Stimulated activated CD4-positive, alpha-beta T cell treated with anti-CD3 and anti-CD28 coated beads, Interleukin-2, amount 100 ng/mL, for 48 hours (primary cell): ENCODE data around the gene ALAS2.
A peak's percentile ranks its signal among the peaks of the same experiment; 100 is the strongest.
"Not testable (repeated sequence)": the region's sequence is repeated elsewhere in the genome, so short reads cannot be mapped to it uniquely, and the experiment has no call there.

Source experiments
- DNase-seq, 2 donors: peaks; one replicate each; pipeline ENCODE4 v3.0.0-alpha.2; 2020

Gene ALAS2, protein sequence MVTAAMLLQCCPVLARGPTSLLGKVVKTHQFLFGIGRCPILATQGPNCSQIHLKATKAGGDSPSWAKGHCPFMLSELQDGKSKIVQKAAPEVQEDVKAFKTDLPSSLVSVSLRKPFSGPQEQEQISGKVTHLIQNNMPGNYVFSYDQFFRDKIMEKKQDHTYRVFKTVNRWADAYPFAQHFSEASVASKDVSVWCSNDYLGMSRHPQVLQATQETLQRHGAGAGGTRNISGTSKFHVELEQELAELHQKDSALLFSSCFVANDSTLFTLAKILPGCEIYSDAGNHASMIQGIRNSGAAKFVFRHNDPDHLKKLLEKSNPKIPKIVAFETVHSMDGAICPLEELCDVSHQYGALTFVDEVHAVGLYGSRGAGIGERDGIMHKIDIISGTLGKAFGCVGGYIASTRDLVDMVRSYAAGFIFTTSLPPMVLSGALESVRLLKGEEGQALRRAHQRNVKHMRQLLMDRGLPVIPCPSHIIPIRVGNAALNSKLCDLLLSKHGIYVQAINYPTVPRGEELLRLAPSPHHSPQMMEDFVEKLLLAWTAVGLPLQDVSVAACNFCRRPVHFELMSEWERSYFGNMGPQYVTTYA

GRCh38 chrX:55030271-55031205, at the start of gene ALAS2:
Gene ALAS2, minus strand, starts transcription at chrX:55030977. Its CDS starts 4,977 bp downstream, at chrX:55026000.
- no peak for DNase-seq

DNA sequence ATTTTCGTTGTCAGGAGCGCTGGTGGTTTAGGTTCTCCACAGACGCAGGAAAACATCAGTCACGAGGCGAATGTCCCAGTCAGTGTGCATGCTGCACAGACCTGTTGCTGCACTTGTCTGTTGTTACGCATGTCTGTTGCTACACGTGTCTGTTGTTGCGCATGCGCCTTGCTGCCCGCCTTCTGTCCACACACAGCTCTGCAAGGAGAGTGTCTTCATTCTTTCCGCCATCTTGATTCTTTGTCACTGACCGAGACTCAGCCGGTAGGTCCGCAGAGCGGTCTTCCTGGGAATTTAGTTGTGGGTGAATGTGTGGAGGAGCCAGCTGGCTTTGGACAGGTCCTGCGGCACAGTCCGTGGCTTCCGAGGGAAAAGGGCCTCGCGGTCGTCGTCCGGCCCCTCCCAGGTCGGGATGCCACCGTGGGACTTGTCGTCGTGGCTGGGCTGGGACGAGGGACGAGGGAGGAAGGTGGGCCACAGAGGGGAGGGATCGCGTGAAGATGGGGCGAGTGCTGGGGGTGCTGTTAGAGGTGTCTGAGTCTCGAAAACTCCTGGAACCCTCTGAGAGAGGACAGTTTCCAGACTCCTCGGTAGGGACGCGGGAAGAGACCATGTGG, 44.2 kb upstream of the ALAS2 start, which contains the start of gene PAGE2B:
Gene PAGE2B, plus strand, starts transcription at position 180 of the 617 bp plus-strand sequence. CDS start 1,012 bp downstream, outside the sequence.
- DNase-seq: no peak

GRCh38 chrX:55072286-55072685, 41.5 kb upstream of the ALAS2 start:
- DNase-seq: no peak

DNA sequence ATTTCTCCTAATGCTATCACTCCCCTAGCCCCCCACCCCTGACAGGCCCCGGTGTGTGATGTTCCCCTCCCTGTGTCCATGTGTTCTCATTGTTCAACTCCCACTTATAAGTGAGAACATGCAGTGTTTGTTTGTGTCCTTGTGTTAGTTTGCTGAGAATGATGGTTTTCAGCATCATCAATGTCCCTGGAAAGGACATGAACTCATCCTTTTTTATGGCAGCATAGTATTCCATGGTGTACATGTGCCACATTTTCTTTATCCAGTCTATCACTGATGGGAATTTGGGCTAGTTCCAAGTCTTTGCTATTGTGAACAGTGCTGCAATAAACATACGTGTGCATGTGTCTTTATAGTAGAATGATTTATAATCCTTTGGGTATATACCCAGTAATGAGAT, 36.4 kb upstream of the ALAS2 start:
- not testable (repeated sequence) for DNase-seq

- peak in 1 of 2 donors; percentile 0 for DNase-seq
Observed at GRCh38 chrX:55057675-55058249, 27.0 kb upstream of the ALAS2 start.

- DNase-seq: no peak
Observed at GRCh38 chrX:55056820-55057674, 26.3 kb upstream of the ALAS2 start.

GRCh38 chrX:55050599-55050998, 19.8 kb upstream of the ALAS2 start:
- DNase-seq: not testable (repeated sequence)

DNA sequence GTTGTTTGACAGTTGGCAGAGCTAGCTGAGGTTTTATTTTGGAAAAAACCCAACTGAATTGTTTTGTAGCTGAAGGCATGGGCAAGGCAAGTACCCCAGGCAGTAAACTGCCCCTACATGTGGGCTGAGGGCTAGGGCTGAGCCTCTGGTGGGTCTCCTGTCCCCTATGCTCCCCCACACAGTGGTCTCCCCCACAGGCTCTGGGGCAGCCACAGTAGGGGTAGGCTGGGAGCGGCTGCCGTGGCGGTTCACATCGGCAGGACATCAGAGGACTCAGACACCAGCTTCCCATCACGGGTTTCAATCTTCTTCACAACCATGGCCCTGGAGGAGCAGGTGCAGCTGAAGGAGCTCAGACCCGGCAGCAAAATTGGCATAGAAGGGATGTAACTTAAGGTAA, 10.7 kb upstream of the ALAS2 start:
- DNase-seq: no peak

- no peak for DNase-seq
Observed at GRCh38 chrX:55039471-55039870, 8.7 kb upstream of the ALAS2 start.

GRCh38 chrX:55033429-55033828, 2.7 kb upstream of the ALAS2 start:
- DNase-seq: no peak

DNA sequence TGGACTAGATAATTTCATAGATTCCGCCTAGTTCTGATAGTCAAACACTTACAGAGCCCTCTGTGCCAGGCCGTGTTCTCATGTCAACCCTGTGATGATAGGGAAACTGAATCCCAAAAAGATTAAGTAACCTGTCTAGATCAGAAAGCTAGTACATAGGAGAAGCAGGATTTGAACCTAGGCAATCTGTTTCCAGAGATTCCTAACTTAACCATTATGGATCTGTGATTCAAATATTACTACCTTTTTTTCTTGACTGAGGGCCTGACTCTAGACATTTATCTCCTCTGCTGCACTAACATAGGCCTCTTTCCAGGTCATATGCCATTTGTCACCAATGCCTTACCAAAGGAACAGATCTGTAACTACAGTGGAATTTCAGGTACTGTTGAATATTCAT, 1.5 kb downstream of the ALAS2 start:
- no peak for DNase-seq

GRCh38 chrX:55028611-55029010, 2.2 kb downstream of the ALAS2 start:
- no peak for DNase-seq

GRCh38 chrX:55028040-55028439, 2.7 kb downstream of the ALAS2 start:
- no peak for DNase-seq

DNA sequence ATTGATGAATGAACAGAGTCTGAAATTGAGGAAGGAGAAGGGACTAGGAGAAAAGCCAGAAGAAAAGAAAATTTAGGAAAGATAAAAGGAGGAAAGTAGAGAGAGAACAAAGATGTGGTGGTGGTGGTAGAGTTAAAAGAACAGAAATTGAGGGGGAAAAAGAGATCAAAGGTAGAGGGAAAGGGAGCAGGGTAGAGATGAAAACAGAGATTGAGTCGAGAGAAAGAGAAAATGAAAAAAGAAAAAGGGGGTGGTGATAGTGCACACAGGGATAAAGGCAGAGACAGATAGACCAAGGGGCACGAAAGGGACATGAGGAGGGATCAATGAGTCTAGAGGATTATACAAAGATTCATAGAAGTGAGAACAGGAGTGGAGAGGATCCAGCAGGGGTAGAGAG, 3.9 kb downstream of the ALAS2 start:
- DNase-seq: no peak

DNA sequence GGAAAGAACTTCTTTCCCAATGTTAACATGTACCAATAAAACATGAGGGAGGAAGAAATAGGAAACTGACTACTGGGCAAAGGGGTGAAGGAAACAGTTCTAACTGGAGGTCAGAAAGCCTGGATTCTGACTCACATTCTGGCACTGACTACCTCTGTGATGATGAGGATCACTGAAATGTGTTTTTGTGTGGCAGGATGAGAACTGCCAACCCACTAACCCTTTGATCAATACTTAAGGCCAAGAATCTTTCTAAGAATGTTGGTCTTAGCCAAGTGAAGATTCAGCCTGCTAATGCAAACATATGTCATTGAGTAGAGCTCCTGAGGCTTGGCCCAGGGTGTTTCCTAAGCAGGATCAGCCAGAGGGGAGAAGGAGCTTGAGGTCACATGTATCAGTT, 4.6 kb downstream of the ALAS2 start:
- no peak for DNase-seq

DNA sequence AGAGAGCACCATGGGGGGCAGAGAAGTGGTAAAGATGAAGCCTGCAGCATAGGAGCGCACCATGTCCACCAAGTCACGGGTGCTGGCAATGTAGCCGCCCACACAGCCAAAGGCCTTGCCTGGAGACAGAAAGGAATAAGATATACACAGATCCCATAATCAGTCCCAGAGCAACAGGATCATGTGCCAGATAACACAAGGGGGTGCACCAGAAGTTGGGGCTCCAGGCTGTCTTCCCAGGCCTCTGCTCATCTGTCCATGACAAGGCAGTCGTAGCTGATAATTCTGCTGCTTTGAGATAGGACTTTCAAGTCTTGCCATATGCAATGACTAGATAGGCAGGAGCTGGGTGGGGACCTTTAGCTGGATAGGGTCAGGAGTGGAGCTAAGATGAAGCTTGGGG, 15.9 kb downstream of the ALAS2 start:
- DNase-seq: no peak

- DNase-seq: no peak
Observed at GRCh38 chrX:55011294-55011693, 19.5 kb downstream of the ALAS2 start.

- no peak for DNase-seq
Observed at GRCh38 chrX:55008571-55009358, 22.0 kb downstream of the ALAS2 start.

DNA sequence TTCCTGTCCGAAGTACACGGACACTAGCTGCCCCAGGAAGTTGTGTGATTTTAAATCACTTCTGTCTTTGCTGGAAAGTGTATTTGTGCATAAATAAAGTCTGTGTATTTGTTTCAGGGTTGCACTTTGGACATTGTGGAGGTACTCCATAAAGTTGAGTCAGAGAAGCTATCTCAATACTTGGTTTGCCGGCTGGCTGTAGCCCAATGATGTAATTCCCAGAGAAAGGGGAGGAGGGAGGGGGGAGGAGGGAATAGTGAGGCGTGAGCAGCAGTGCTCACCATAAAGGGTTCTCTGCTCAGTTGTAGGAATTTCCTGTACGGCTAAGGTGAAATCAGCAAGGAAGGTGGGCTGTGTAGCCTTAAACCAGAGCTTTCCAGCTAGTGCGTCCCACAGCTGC, 23.1 kb downstream of the ALAS2 start:
- DNase-seq: no peak

DNA sequence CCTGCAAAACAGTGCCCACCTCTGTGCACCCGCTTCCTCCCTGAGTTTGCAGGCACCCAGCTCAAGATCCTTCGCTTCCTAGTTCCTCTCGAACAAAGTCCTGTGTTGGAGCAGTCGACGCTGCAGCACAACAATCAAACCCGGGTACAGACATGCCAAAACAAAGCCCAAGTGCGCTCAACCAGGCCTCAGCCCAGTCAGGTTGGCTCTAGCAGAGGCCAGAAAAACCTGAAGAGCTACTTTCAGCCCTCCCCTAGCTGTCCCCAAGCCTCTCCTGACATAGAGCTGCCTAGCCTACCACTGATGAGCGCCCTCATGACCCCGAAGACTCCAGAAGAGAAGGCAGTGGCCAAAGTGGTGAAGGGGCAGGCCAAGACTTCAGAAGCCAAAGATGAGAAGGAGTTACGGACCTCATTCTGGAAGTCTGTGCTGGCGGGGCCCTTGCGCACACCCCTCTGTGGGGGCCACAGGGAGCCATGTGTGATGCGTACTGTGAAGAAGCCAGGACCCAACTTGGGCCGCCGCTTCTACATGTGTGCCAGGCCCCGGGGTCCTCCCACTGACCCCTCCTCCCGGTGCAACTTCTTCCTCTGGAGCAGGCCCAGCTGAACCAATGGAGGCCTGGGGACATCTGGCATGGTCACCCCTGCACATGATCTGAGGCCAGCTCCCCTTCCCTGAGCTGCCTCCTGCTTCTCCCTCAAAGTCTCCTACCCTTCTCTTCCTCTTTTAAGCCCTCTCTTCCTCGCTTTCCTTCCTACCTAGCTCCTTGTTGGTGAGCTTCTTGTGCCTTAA, 23.8 kb downstream of the ALAS2 start:
- DNase-seq: no peak
